WTC11 (cell line): ENCODE data around the gene FEM1C. TPM values are rescaled to one million over a fixed set of nuclear protein-coding genes. Genes with fewer than 3 reads are reported as not detected.

ENCODE experiments used
- ATAC-seq: fragments of 200-7000 bp; cut with Tn5 transposase; 2 replicates; pipeline ENCODE4 v1.10.0; 2021; ENCODE audit warnings: mild to moderate bottlenecking, moderate library complexity
- CTCF ChIA-PET: fragments of 300-600 bp; sonication (Branson Sonifier 250); formaldehyde crosslinking; loops from one replicate; lab custom pipeline; 2021; ENCODE audit warnings: antibody characterized with exemption; lab: Charles Lee
- POLR2A ChIA-PET: fragments of 350-600 bp; sonication (Branson Sonifier 250); formaldehyde crosslinking; loops from one replicate; lab custom pipeline; 2021; ENCODE audit warnings: antibody characterized with exemption; lab: Charles Lee
- DNase-seq: peaks from one replicate; pipeline ENCODE4 v3.0.0; 2021; ENCODE audit warnings: low spot score
- H3K27ac Mint-ChIP-seq: 2 replicates; pipeline ENCODE4 v1.8.0; 2021; ENCODE audit warnings: mixed read lengths
- H3K27me3 Mint-ChIP-seq: 2 replicates; pipeline ENCODE4 v1.8.0; 2021; ENCODE audit warnings: low read depth, mild to moderate bottlenecking, moderate library complexity, mixed read lengths
- H3K36me3 Mint-ChIP-seq: 2 replicates; pipeline ENCODE4 v1.8.0; 2021; ENCODE audit warnings: mixed read lengths
- H3K4me1 Mint-ChIP-seq: 2 replicates; pipeline ENCODE4 v1.8.0; 2022; ENCODE audit warnings: mixed read lengths
- H3K4me3 Mint-ChIP-seq: 2 replicates; pipeline ENCODE4 v1.8.0; 2021; ENCODE audit warnings: mild to moderate bottlenecking, moderate library complexity, mixed read lengths
- H3K9me3 Mint-ChIP-seq: 2 replicates; pipeline ENCODE4 v1.8.0; 2021; ENCODE audit warnings: mixed read lengths
- ATF1 ChIP-seq: sonication (generic); formaldehyde crosslinking; IDR thresholded peaks from 2 replicates; pipeline ENCODE4 v1.8.1; 2023; ENCODE audit warnings: mild to moderate bottlenecking, moderate library complexity, missing genetic modification reagents
- E2F1 ChIP-seq: sonication (generic); formaldehyde crosslinking; IDR thresholded peaks from 2 replicates; pipeline ENCODE4 v1.8.0; 2022; ENCODE audit warnings: mild to moderate bottlenecking, missing genetic modification reagents
- E2F4 ChIP-seq: sonication (generic); formaldehyde crosslinking; IDR thresholded peaks from 2 replicates; pipeline ENCODE4 v1.8.1; 2022; ENCODE audit warnings: low read depth, mild to moderate bottlenecking, moderate library complexity, missing genetic modification reagents, borderline replicate concordance
- EMX1 ChIP-seq: fragments of 250-450 bp; sonication (Bioruptor Pico); IDR thresholded peaks from 2 replicates; pipeline ENCODE4 v1.8.0; 2021; ENCODE audit warnings: mild to moderate bottlenecking
- HMGA2 ChIP-seq: fragments of 250-450 bp; sonication (Bioruptor Pico); IDR thresholded peaks from 2 replicates; pipeline ENCODE4 v1.4.0; 2021; ENCODE audit warnings: mild to moderate bottlenecking, moderate library complexity
- IRF2 ChIP-seq: sonication (generic); formaldehyde crosslinking; IDR thresholded peaks from 2 replicates; pipeline ENCODE4 v1.8.0; 2022; ENCODE audit warnings: low read depth, missing genetic modification reagents, borderline replicate concordance
- JUN ChIP-seq: sonication (generic); formaldehyde crosslinking; IDR thresholded peaks from 2 replicates; pipeline ENCODE4 v1.8.0; 2023; ENCODE audit warnings: mild to moderate bottlenecking, missing genetic modification reagents
- MXD4 ChIP-seq: fragments of 250-450 bp; sonication (Bioruptor Pico); IDR thresholded peaks from 2 replicates; pipeline ENCODE4 v1.8.0; 2021; ENCODE audit warnings: mild to moderate bottlenecking, moderate library complexity, borderline replicate concordance
- MYBL2 ChIP-seq: sonication (generic); formaldehyde crosslinking; IDR thresholded peaks from 2 replicates; pipeline ENCODE4 v1.8.1; 2023; ENCODE audit warnings: mild to moderate bottlenecking, moderate library complexity, missing genetic modification reagents
- ZNF138 ChIP-seq: sonication (generic); formaldehyde crosslinking; conservative IDR thresholded peaks from 2 replicates; pipeline ENCODE4 v1.8.1; 2022; ENCODE audit warnings: mild to moderate bottlenecking, moderate library complexity, missing genetic modification reagents
- ZNF232 ChIP-seq: sonication (generic); formaldehyde crosslinking; IDR thresholded peaks from 2 replicates; pipeline ENCODE4 v1.8.0; 2022; ENCODE audit warnings: mild to moderate bottlenecking, missing genetic modification reagents
- ZNF317 ChIP-seq: sonication (generic); formaldehyde crosslinking; IDR thresholded peaks from 2 replicates; pipeline ENCODE4 v1.8.1; 2023; ENCODE audit warnings: low read depth, mild to moderate bottlenecking, moderate library complexity, missing genetic modification reagents, borderline replicate concordance
- ZNF416 ChIP-seq: fragments of 250-450 bp; sonication (Bioruptor Pico); IDR thresholded peaks from 2 replicates; pipeline ENCODE4 v1.9.0; 2021; ENCODE audit warnings: mild to moderate bottlenecking, inconsistent platforms
- ZNF425 ChIP-seq: fragments of 250-450 bp; sonication (Bioruptor Pico); conservative IDR thresholded peaks from 2 replicates; pipeline ENCODE4 v1.9.0; 2021; ENCODE audit warnings: mild to moderate bottlenecking
- ZNF532 ChIP-seq: fragments of 250-450 bp; sonication (Bioruptor Pico); IDR thresholded peaks from 2 replicates; pipeline ENCODE4 v1.9.0; 2021; ENCODE audit warnings: mild to moderate bottlenecking, borderline replicate concordance
- total RNA-seq: library from RNA; stranded (reverse); gene quantifications from 3 replicates; pipeline ENCODE4 v1.2.3, GENCODE V29; 2021
- TF ChIP-seq, protein P1 (sequence below): sonication (generic); formaldehyde crosslinking; IDR thresholded peaks from 2 replicates; pipeline ENCODE4 v1.8.1; 2022; ENCODE audit warnings: mild to moderate bottlenecking, missing genetic modification reagents, moderate library complexity, borderline replicate concordance
- TF ChIP-seq, protein P2 (sequence below): sonication (generic); formaldehyde crosslinking; IDR thresholded peaks from 2 replicates; pipeline ENCODE4 v1.8.0; 2023; ENCODE audit warnings: missing genetic modification reagents, mild to moderate bottlenecking, borderline replicate concordance
- TF ChIP-seq, protein P3 (sequence below): sonication (generic); formaldehyde crosslinking; IDR thresholded peaks from 2 replicates; pipeline ENCODE4 v1.8.1; 2023; ENCODE audit warnings: mild to moderate bottlenecking, moderate library complexity, missing genetic modification reagents

FEM1C gene
- total RNA-seq, 1 experiment from 2014 or later = 13.6 TPM

- TF ChIP-seq ZNF532 (CRISPR knock-in tag) (no peak), ZNF232 (CRISPR knock-in tag) (no peak), MXD4 (CRISPR knock-in tag) (no peak), EMX1 (no peak)
Observed at GRCh38 chr5:115573133-115573532, 28.6 kb upstream of the FEM1C start (continued).

DNA sequence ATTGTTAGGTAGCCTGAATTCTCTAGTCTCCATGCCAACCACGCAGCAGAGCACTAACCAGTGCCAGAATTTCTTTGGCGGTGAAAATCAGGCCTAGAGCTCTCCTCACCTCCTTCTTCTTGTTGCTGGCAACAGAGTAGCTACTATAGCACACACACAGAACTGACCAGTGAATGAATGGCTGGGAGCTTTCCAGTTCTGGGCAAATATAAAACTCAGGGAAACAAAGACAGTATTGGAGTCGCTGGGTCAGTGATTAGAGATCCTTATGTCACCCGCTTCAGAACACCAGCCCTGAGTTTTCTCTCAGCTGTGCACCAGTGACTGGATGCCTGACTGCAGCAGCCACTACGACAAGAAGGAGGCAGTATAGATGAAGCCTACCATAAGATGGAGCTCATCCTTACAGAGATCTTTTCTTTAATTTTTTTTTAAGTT lies 26.9 kb upstream of the FEM1C start:
- Mint-ChIP-seq H3K9me3 (no peaks in the 10 kb centered on the region), H3K27ac (no peak overlapping the region), H3K4me1 (peaks cover 13% of the 10 kb centered on the region), H3K4me3 (no peak overlapping the region), H3K27me3 (no peaks in the 10 kb centered on the region), H3K36me3 (no peaks in the 10 kb centered on the region)
- ChIA-PET CTCF (interaction anchor here (0.7 to 2.5 kb wide), 18 partner anchors 9 to 276 kb away, joined by 3 to 21 read pairs (median 4); partner anchors contain the start of gene FEM1C), POLR2A (interaction anchor here (0.6 kb wide), 2 partner anchors 114 to 870 kb away, joined by 3 read pairs; no protein-coding TSS in a partner anchor)
- peak; percentile 93 for ATAC-seq
- no peak for DNase-seq
- TF ChIP-seq, protein P1, sequence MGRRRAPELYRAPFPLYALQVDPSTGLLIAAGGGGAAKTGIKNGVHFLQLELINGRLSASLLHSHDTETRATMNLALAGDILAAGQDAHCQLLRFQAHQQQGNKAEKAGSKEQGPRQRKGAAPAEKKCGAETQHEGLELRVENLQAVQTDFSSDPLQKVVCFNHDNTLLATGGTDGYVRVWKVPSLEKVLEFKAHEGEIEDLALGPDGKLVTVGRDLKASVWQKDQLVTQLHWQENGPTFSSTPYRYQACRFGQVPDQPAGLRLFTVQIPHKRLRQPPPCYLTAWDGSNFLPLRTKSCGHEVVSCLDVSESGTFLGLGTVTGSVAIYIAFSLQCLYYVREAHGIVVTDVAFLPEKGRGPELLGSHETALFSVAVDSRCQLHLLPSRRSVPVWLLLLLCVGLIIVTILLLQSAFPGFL (CRISPR knock-in tag) = no peak
- TF ChIP-seq ATF1 (CRISPR knock-in tag) (no peak), JUN (CRISPR knock-in tag) (no peak), E2F4 (CRISPR knock-in tag) (no peak), E2F1 (CRISPR knock-in tag) (no peak), ZNF317 (CRISPR knock-in tag) (no peak), HMGA2 (no peak), IRF2 (CRISPR knock-in tag) (no peak), ZNF425 (CRISPR knock-in tag) (no peak), MYBL2 (CRISPR knock-in tag) (no peak), ZNF138 (CRISPR knock-in tag) (no peak), ZNF416 (CRISPR knock-in tag) (no peak)
- TF ChIP-seq, protein P2, sequence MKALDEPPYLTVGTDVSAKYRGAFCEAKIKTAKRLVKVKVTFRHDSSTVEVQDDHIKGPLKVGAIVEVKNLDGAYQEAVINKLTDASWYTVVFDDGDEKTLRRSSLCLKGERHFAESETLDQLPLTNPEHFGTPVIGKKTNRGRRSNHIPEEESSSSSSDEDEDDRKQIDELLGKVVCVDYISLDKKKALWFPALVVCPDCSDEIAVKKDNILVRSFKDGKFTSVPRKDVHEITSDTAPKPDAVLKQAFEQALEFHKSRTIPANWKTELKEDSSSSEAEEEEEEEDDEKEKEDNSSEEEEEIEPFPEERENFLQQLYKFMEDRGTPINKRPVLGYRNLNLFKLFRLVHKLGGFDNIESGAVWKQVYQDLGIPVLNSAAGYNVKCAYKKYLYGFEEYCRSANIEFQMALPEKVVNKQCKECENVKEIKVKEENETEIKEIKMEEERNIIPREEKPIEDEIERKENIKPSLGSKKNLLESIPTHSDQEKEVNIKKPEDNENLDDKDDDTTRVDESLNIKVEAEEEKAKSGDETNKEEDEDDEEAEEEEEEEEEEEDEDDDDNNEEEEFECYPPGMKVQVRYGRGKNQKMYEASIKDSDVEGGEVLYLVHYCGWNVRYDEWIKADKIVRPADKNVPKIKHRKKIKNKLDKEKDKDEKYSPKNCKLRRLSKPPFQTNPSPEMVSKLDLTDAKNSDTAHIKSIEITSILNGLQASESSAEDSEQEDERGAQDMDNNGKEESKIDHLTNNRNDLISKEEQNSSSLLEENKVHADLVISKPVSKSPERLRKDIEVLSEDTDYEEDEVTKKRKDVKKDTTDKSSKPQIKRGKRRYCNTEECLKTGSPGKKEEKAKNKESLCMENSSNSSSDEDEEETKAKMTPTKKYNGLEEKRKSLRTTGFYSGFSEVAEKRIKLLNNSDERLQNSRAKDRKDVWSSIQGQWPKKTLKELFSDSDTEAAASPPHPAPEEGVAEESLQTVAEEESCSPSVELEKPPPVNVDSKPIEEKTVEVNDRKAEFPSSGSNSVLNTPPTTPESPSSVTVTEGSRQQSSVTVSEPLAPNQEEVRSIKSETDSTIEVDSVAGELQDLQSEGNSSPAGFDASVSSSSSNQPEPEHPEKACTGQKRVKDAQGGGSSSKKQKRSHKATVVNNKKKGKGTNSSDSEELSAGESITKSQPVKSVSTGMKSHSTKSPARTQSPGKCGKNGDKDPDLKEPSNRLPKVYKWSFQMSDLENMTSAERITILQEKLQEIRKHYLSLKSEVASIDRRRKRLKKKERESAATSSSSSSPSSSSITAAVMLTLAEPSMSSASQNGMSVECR (CRISPR knock-in tag) = no peak
- TF ChIP-seq, protein P3, sequence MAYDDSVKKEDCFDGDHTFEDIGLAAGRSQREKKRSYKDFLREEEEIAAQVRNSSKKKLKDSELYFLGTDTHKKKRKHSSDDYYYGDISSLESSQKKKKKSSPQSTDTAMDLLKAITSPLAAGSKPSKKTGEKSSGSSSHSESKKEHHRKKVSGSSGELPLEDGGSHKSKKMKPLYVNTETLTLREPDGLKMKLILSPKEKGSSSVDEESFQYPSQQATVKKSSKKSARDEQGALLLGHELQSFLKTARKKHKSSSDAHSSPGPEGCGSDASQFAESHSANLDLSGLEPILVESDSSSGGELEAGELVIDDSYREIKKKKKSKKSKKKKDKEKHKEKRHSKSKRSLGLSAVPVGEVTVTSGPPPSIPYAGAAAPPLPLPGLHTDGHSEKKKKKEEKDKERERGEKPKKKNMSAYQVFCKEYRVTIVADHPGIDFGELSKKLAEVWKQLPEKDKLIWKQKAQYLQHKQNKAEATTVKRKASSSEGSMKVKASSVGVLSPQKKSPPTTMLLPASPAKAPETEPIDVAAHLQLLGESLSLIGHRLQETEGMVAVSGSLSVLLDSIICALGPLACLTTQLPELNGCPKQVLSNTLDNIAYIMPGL (CRISPR knock-in tag) = no peak
